CD4-positive, alpha-beta T cell treated with Interleukin-17A for 1 hour (primary cell): ENCODE measurements around the gene ZNF181.
A peak's percentile ranks its signal among the peaks of the same experiment; 100 is the strongest.

Source experiments
- DNase-seq: peaks from one replicate; pipeline ENCODE4 v3.0.0-alpha.2; 2020

Gene ZNF181

GRCh38 chr19:34759218-34759917, 25.3 kb downstream of the ZNF181 start:
- no peak for DNase-seq

- no peak for DNase-seq
Measured at GRCh38 chr19:34766386-34766785, 32.3 kb downstream of the ZNF181 start.

- no peak for DNase-seq
Measured at GRCh38 chr19:34767951-34768350, 33.9 kb downstream of the ZNF181 start.

- DNase-seq: peak; percentile 92
Measured at GRCh38 chr19:34772697-34773554, 38.9 kb downstream of the ZNF181 start, which contains the start of gene ZNF599. Gene ZNF599, minus strand, starts transcription at chr19:34773215. Its CDS starts 374 bp downstream, at chr19:34772841.

GRCh38 chr19:34773555-34773864, 39.5 kb downstream of the ZNF181 start:
- no peak for DNase-seq

- no peak for DNase-seq
Measured at GRCh38 chr19:34774857-34775256, 40.8 kb downstream of the ZNF181 start.

- DNase-seq: no peak
Measured at GRCh38 chr19:34778342-34778741, 44.3 kb downstream of the ZNF181 start.

GRCh38 chr19:34779652-34780051, 45.6 kb downstream of the ZNF181 start:
- DNase-seq: no peak

GRCh38 chr19:34786236-34786635, 52.2 kb downstream of the ZNF181 start:
- DNase-seq: no peak

GRCh38 chr19:34787059-34787824, 53.2 kb downstream of the ZNF181 start:
- DNase-seq: no peak

- DNase-seq: no peak
Measured at GRCh38 chr19:34788074-34788473, 54.0 kb downstream of the ZNF181 start.

- DNase-seq: no peak
Measured at GRCh38 chr19:34793565-34793964, 59.5 kb downstream of the ZNF181 start.

- no peak for DNase-seq
Measured at GRCh38 chr19:34794066-34794960, 60.3 kb downstream of the ZNF181 start.
